HepG2 (cell line): ENCODE data around the gene CROT. TPM values are rescaled to one million over a fixed set of nuclear protein-coding genes. Genes with fewer than 3 reads are reported as not detected.
A peak's percentile ranks its signal among the peaks of the same experiment; 100 is the strongest.

Experiments used
- FLYWCH1 ChIP-seq: sonication (generic); formaldehyde crosslinking; IDR thresholded peaks from 2 replicates; pipeline ENCODE4 v1.8.1; 2023; ENCODE audit warnings: mild to moderate bottlenecking, missing genetic modification reagents
- FOXJ3 ChIP-seq: sonication (generic); formaldehyde crosslinking; IDR thresholded peaks from 2 replicates; pipeline ENCODE4 v1.4.0; 2020; ENCODE audit warnings: missing genetic modification reagents, mild to moderate bottlenecking, borderline replicate concordance
- GATAD2A ChIP-seq: IDR thresholded peaks from 2 replicates; pipeline ENCODE4 v1.6.1; 2016
- KLF16 ChIP-seq, 2 experiments: sonication (generic) in 1 of 2; formaldehyde crosslinking in 1 of 2; IDR thresholded peaks; 2 replicates each; pipeline versions ENCODE4 v1.6.1 to v1.8.0; 2016 to 2023; ENCODE audit warnings: missing genetic modification reagents in 2 of 2, missing compliant biosample characterization in 1 of 2
- MED1 ChIP-seq: sonication (generic); formaldehyde crosslinking; IDR thresholded peaks from 2 replicates; pipeline ENCODE4 v1.4.0; 2020; ENCODE audit warnings: missing genetic modification reagents
- MXI1 ChIP-seq: IDR thresholded peaks from 3 replicates; pipeline ENCODE4 v1.6.1; 2012; ENCODE audit warnings: low read depth, low read length, inconsistent platforms, borderline replicate concordance
- PHF5A ChIP-seq: IDR thresholded peaks from one replicate; pipeline ENCODE4 v1.6.1; 2018; ENCODE audit warnings: low read depth, missing genetic modification reagents; ENCODE audit not compliant: unreplicated experiment
- SIN3B ChIP-seq: fragments of 150-350 bp; IDR thresholded peaks from 2 replicates; pipeline ENCODE4 v1.6.1; 2014; ENCODE audit warnings: low read length
- SMAD3 ChIP-seq: sonication (generic); formaldehyde crosslinking; IDR thresholded peaks from 2 replicates; pipeline ENCODE4 v1.4.0; 2020; ENCODE audit warnings: missing genetic modification reagents
- TEAD3 ChIP-seq: optimal IDR thresholded peaks from 2 replicates; pipeline ENCODE3; 2016; ENCODE audit warnings: borderline replicate concordance
- TOPORS ChIP-seq: sonication (generic); formaldehyde crosslinking; IDR thresholded peaks from 2 replicates; pipeline ENCODE4 v1.8.0; 2023; ENCODE audit warnings: mild to moderate bottlenecking, missing genetic modification reagents
- ZC3H13 ChIP-seq: sonication (generic); formaldehyde crosslinking; IDR thresholded peaks from 2 replicates; pipeline ENCODE4 v1.8.1; 2023; ENCODE audit warnings: mild to moderate bottlenecking, missing genetic modification reagents, moderate library complexity
- ZNF33A ChIP-seq: sonication (generic); formaldehyde crosslinking; IDR thresholded peaks from 2 replicates; pipeline ENCODE4 v1.5.1; 2020; ENCODE audit warnings: missing genetic modification reagents, mild to moderate bottlenecking, moderate library complexity, borderline replicate concordance
- ZNF550 ChIP-seq: sonication (generic); formaldehyde crosslinking; IDR thresholded peaks from 2 replicates; pipeline ENCODE4 v1.4.0; 2020; ENCODE audit warnings: mild to moderate bottlenecking, missing genetic modification reagents, borderline replicate concordance
- ZNF556 ChIP-seq: sonication (generic); formaldehyde crosslinking; IDR thresholded peaks from 2 replicates; pipeline ENCODE4 v1.4.0; 2020; ENCODE audit warnings: mild to moderate bottlenecking, missing genetic modification reagents, borderline replicate concordance
- ZNF557 ChIP-seq: sonication (generic); formaldehyde crosslinking; IDR thresholded peaks from 2 replicates; pipeline ENCODE4 v1.4.0; 2020; ENCODE audit warnings: missing genetic modification reagents
- ZNF616 ChIP-seq: sonication (generic); formaldehyde crosslinking; IDR thresholded peaks from 2 replicates; pipeline ENCODE4 v1.5.0; 2020; ENCODE audit warnings: low read depth, mild to moderate bottlenecking, missing genetic modification reagents
- polyA plus RNA-seq, 8 experiments: library from polyadenylated mRNA; depleted of rRNA in 3 of 8; stranded (reverse) in 7 of 8; unstranded in 1 of 8; fragments of >200 nt; fragmentation: Illumina TruSeq in 4 of 8; extraction: Trizol in 4 of 8; gene quantifications; 2 replicates each; pipeline versions ENCODE4 v1.2.1 to v1.2.3, GENCODE V29; 2011 to 2016; ENCODE audit warnings: low read depth in 4 of 8, missing spikeins in 1 of 8, mixed read lengths in 1 of 8; ENCODE audit not compliant: insufficient read depth in 1 of 8
- total RNA-seq, 5 experiments: library from RNA; depleted of rRNA; stranded (reverse); fragments of >200 nt; fragmentation: Illumina TruSeq; extraction: Trizol; gene quantifications; 2 replicates each; pipeline ENCODE4 v1.2.3, GENCODE V29; 2016; ENCODE audit warnings: low read depth in 1 of 5
- TF ChIP-seq, protein P1 (sequence below): sonication (generic); formaldehyde crosslinking; IDR thresholded peaks from 2 replicates; pipeline ENCODE4 v1.4.0; 2020; ENCODE audit warnings: mild to moderate bottlenecking, missing genetic modification reagents
- TF ChIP-seq, protein P2 (sequence below): sonication (generic); formaldehyde crosslinking; conservative IDR thresholded peaks from 2 replicates; pipeline ENCODE4 v1.4.0; 2020; ENCODE audit warnings: missing genetic modification reagents
- TF ChIP-seq, protein P3 (sequence below): sonication (generic); formaldehyde crosslinking; IDR thresholded peaks from 2 replicates; pipeline ENCODE4 v1.4.0; 2020; ENCODE audit warnings: missing genetic modification reagents; ENCODE audit errors: not compliant biosample characterization

The CROT gene
- total and polyA plus RNA-seq, 2 of the 13 experiments (the other 11 are each of a cell fraction or from before 2014, with no cell fraction given), result 5.0 to 13.7 TPM

DNA sequence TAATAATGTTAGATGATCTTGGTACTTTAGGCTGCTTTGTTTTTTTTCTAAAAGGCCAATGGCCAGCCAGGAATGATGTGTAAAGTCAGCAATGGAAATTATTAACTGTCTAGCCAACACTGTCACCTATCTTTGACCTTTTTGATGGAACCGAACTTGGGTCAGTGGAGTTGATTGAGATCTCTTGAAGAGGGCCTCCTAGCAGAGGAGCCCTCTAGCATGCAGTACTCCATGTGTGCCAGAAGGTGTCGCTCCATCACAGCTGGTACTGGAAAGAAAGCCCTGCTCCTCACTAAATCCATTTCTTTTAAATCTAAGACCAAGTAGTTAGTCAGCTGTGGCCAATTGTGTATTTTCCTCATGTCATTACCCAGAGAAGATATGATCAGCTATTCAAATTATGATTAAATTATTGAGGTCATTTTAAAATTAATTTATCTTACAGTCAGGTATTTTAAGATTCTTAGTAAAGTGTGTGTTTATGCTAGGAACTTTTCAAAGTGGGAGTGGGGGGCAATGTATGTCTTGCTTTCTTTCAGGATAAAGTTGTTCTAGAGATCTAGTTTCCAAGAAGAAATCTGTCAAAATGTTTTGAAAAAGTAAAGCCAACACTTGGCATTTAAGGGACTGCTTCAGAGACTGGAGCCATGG is 33.1 kb upstream of the CROT start (continued):
- TF ChIP-seq, protein P1, sequence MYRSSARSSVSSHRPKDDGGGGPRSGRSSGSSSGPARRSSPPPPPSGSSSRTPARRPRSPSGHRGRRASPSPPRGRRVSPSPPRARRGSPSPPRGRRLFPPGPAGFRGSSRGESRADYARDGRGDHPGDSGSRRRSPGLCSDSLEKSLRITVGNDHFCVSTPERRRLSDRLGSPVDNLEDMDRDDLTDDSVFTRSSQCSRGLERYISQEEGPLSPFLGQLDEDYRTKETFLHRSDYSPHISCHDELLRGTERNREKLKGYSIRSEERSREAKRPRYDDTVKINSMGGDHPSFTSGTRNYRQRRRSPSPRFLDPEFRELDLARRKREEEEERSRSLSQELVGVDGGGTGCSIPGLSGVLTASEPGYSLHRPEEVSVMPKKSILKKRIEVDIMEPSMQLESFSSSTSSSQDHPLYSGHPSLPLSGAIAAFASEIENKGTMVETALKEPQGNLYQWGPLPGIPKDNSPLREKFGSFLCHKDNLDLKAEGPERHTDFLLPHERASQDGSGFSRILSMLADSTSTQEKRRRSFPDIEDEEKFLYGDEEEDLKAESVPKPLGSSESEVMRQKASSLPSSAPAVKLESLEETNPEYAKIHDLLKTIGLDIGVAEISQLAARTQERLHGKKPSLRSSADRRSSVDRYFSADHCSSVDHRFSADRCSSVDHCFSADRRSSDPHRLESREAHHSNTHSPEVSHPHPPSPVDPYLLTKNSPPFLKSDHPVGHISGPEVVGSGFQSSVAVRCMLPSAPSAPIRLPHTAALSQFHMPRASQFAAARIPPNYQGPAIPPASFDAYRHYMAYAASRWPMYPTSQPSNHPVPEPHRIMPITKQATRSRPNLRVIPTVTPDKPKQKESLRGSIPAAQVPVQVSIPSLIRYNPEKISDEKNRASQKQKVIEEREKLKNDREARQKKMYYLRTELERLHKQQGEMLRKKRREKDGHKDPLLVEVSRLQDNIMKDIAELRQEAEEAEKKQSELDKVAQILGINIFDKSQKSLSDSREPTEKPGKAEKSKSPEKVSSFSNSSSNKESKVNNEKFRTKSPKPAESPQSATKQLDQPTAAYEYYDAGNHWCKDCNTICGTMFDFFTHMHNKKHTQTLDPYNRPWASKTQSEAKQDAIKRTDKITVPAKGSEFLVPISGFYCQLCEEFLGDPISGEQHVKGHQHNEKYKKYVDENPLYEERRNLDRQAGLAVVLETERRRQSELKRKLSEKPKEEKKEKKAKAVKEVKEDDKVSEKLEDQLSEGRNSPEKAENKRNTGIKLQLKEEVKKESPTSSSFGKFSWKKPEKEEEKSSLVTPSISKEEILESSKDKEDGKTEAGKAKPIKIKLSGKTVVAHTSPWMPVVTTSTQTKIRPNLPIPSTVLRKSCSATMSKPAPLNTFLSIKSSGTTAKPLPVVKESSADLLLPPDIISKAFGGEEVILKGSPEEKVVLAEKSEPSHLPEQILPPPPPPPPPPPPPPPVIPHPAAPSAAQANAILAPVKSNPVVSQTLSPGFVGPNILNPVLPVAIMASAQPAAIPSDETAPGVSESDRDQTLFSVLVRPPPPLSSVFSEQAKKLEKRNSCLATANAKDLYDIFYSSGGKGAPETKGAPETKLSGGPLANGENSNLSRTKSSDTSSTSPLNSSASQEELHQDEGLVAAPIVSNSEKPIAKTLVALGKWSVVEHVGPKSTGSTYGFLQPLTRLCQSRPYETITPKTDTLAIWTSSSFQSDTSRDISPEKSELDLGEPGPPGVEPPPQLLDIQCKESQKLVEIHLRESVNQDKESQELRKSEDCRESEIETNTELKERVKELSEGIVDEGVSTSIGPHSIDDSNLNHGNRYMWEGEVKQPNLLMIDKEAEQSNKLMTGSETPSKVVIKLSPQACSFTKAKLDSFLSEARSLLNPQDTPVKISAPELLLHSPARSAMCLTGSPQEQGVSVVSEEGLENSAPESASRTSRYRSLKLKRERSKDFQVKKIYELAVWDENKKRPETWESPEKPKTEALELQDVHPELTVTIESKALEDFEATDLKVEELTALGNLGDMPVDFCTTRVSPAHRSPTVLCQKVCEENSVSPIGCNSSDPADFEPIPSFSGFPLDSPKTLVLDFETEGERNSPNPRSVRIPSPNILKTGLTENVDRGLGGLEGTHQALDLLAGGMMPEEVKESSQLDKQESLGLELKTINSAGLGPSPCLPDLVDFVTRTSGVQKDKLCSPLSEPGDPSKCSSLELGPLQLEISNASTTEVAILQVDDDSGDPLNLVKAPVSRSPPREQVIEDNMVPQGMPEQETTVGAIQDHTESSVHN (CRISPR knock-in tag), result no peak
- TF ChIP-seq ZC3H13 (CRISPR knock-in tag) (no peak), GATAD2A (CRISPR knock-in tag) (peak; percentile 55), TEAD3 (peak; percentile 38), ZNF616 (CRISPR knock-in tag) (no peak), TOPORS (CRISPR knock-in tag) (no peak), MED1 (CRISPR knock-in tag) (0 out of 2 replicates have a peak, but pooled peaks have one; percentile 13), SMAD3 (CRISPR knock-in tag) (peak; percentile 42; the same call in 1 of the 2 replicates), FOXJ3 (CRISPR knock-in tag) (0 out of 2 replicates have a peak, but pooled peaks have one; percentile 14), FLYWCH1 (CRISPR knock-in tag) (0 out of 2 replicates have a peak, but pooled peaks have one; percentile 18), ZNF550 (CRISPR knock-in tag) (no peak), SIN3B (peak; percentile 61; the same call in 1 of the 2 replicates), ZNF556 (CRISPR knock-in tag) (0 out of 2 replicates have a peak, but pooled peaks have one; percentile 18), ZNF33A (CRISPR knock-in tag) (no peak), KLF16 (CRISPR knock-in tag; IDR thresholded peaks at IDR 0.05) (peak in 1 of 2 experiments; percentile 33; a peak in 1 of 4 replicates), ZNF557 (CRISPR knock-in tag) (0 out of 2 replicates have a peak, but pooled peaks have one; percentile 30), MXI1 (0 out of 3 replicates have a peak, but pooled peaks have one; percentile 20), PHF5A (CRISPR knock-in tag) (no peak)
- TF ChIP-seq, protein P2, sequence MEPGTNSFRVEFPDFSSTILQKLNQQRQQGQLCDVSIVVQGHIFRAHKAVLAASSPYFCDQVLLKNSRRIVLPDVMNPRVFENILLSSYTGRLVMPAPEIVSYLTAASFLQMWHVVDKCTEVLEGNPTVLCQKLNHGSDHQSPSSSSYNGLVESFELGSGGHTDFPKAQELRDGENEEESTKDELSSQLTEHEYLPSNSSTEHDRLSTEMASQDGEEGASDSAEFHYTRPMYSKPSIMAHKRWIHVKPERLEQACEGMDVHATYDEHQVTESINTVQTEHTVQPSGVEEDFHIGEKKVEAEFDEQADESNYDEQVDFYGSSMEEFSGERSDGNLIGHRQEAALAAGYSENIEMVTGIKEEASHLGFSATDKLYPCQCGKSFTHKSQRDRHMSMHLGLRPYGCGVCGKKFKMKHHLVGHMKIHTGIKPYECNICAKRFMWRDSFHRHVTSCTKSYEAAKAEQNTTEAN, result 0 out of 2 replicates have a peak, but pooled peaks have one; percentile 30
- TF ChIP-seq, protein P3, sequence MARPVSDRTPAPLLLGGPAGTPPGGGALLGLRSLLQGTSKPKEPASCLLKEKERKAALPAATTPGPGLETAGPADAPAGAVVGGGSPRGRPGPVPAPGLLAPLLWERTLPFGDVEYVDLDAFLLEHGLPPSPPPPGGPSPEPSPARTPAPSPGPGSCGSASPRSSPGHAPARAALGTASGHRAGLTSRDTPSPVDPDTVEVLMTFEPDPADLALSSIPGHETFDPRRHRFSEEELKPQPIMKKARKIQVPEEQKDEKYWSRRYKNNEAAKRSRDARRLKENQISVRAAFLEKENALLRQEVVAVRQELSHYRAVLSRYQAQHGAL (CRISPR knock-in tag), result peak; percentile 51
